GM12878 (cell line): ENCODE measurements around the gene HPRT1.

Experiments
- CHD1 ChIP-seq: IDR thresholded peaks from 2 replicates; pipeline ENCODE4 v1.6.1; 2012; ENCODE audit warnings: low read depth, low read length, improper control_type of control experiment
- ESRRA ChIP-seq: IDR thresholded peaks from 2 replicates; pipeline ENCODE4 v1.6.1; 2012; ENCODE audit warnings: mild to moderate bottlenecking, low read length, improper control_type of control experiment
- HDAC2 ChIP-seq: fragments of 200-600 bp; sonication (generic); IDR thresholded peaks from 2 replicates; pipeline ENCODE4 v1.6.1; 2017
- KAT2A ChIP-seq: conservative IDR thresholded peaks from 2 replicates; pipeline ENCODE4 v1.6.1; 2011; ENCODE audit warnings: low read depth, low read length; ENCODE audit not compliant: control insufficient read depth
- POLR2A ChIP-seq: IDR thresholded peaks from 2 replicates; pipeline ENCODE4 v1.6.1; 2011; ENCODE audit warnings: low read depth, mild to moderate bottlenecking, low read length
- RAD21 ChIP-seq: IDR thresholded peaks from 2 replicates; pipeline ENCODE4 v1.6.1; 2011; ENCODE audit warnings: mild to moderate bottlenecking, low read depth, low read length, moderate library complexity; ENCODE audit not compliant: insufficient read depth
- SRF ChIP-seq, 2 experiments: IDR thresholded peaks; 2 replicates each; pipeline ENCODE4 v1.6.1; 2011; ENCODE audit warnings: low read depth in 2 of 2, low read length in 2 of 2, mild to moderate bottlenecking in 1 of 2, moderate library complexity in 1 of 2
- TF ChIP-seq, protein P1 (sequence below): IDR thresholded peaks from 2 replicates; pipeline ENCODE4 v1.6.1; 2012; ENCODE audit warnings: mild to moderate bottlenecking, low read depth, low read length
- TF ChIP-seq, protein P2 (sequence below), 3 experiments: IDR thresholded peaks in 2 of 3; conservative IDR thresholded peaks in 1 of 3; 2 replicates each; pipeline ENCODE4 v1.5.1; 2011; ENCODE audit warnings: low read depth in 3 of 3, low read length in 3 of 3, mild to moderate bottlenecking in 3 of 3, control low read depth in 2 of 3, moderate library complexity in 2 of 3, inconsistent platforms in 1 of 3, mixed read lengths in 1 of 3; ENCODE audit not compliant: control insufficient read depth in 2 of 3, insufficient read depth in 1 of 3; ENCODE audit errors: extremely low read depth in 1 of 3
- TF ChIP-seq, protein P3 (sequence below): IDR thresholded peaks from 2 replicates; pipeline ENCODE4 v1.6.1; 2011; ENCODE audit warnings: borderline replicate concordance, low read depth, mild to moderate bottlenecking, moderate library complexity, low read length; ENCODE audit not compliant: insufficient read depth, poor library complexity, severe bottlenecking
- TF ChIP-seq, protein P4 (sequence below): fragments of 450-650 bp; IDR thresholded peaks from 2 replicates; pipeline ENCODE4 v1.6.1; 2014; ENCODE audit warnings: mild to moderate bottlenecking

DNA sequence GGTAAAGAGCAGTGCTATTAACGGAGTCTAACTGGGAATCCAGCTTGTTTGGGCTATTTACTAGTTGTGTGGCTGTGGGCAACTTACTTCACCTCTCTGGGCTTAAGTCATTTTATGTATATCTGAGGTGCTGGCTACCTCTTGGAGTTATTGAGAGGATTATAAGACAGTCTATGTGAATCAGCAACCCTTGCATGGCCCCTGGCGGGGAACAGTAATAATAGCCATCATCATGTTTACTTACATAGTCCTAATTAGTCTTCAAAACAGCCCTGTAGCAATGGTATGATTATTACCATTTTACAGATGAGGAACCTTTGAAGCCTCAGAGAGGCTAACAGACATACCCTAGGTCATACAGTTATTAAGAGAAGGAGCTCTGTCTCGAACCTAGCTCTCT is 1.5 kb downstream of the HPRT1 start:
- TF ChIP-seq RAD21 (peak; percentile 45; the same call in 1 of the 2 replicates), HDAC2 (no peak), POLR2A (no peak), KAT2A (no peak), SRF (IDR thresholded peaks at IDR 0.05; ENCODE audit: low read depth in 2 of 2, low read length in 2 of 2) (no peak), ESRRA (no peak), CHD1 (no peak)
- TF ChIP-seq, protein P1, sequence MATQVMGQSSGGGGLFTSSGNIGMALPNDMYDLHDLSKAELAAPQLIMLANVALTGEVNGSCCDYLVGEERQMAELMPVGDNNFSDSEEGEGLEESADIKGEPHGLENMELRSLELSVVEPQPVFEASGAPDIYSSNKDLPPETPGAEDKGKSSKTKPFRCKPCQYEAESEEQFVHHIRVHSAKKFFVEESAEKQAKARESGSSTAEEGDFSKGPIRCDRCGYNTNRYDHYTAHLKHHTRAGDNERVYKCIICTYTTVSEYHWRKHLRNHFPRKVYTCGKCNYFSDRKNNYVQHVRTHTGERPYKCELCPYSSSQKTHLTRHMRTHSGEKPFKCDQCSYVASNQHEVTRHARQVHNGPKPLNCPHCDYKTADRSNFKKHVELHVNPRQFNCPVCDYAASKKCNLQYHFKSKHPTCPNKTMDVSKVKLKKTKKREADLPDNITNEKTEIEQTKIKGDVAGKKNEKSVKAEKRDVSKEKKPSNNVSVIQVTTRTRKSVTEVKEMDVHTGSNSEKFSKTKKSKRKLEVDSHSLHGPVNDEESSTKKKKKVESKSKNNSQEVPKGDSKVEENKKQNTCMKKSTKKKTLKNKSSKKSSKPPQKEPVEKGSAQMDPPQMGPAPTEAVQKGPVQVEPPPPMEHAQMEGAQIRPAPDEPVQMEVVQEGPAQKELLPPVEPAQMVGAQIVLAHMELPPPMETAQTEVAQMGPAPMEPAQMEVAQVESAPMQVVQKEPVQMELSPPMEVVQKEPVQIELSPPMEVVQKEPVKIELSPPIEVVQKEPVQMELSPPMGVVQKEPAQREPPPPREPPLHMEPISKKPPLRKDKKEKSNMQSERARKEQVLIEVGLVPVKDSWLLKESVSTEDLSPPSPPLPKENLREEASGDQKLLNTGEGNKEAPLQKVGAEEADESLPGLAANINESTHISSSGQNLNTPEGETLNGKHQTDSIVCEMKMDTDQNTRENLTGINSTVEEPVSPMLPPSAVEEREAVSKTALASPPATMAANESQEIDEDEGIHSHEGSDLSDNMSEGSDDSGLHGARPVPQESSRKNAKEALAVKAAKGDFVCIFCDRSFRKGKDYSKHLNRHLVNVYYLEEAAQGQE = no peak
- TF ChIP-seq, protein P2, sequence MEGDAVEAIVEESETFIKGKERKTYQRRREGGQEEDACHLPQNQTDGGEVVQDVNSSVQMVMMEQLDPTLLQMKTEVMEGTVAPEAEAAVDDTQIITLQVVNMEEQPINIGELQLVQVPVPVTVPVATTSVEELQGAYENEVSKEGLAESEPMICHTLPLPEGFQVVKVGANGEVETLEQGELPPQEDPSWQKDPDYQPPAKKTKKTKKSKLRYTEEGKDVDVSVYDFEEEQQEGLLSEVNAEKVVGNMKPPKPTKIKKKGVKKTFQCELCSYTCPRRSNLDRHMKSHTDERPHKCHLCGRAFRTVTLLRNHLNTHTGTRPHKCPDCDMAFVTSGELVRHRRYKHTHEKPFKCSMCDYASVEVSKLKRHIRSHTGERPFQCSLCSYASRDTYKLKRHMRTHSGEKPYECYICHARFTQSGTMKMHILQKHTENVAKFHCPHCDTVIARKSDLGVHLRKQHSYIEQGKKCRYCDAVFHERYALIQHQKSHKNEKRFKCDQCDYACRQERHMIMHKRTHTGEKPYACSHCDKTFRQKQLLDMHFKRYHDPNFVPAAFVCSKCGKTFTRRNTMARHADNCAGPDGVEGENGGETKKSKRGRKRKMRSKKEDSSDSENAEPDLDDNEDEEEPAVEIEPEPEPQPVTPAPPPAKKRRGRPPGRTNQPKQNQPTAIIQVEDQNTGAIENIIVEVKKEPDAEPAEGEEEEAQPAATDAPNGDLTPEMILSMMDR (IDR thresholded peaks at IDR 0.05 in 2 of 3, conservative IDR thresholded peaks at IDR 0.05 in 1 of 3; ENCODE audit: control insufficient read depth in 2 of 3, extremely low read depth in 1 of 3, insufficient read depth in 1 of 3, low read depth in 3 of 3, low read length in 3 of 3) = peak in 2 of 3 experiments; percentile 15 to 28; a peak in 2 of 6 replicates
- TF ChIP-seq, protein P3, sequence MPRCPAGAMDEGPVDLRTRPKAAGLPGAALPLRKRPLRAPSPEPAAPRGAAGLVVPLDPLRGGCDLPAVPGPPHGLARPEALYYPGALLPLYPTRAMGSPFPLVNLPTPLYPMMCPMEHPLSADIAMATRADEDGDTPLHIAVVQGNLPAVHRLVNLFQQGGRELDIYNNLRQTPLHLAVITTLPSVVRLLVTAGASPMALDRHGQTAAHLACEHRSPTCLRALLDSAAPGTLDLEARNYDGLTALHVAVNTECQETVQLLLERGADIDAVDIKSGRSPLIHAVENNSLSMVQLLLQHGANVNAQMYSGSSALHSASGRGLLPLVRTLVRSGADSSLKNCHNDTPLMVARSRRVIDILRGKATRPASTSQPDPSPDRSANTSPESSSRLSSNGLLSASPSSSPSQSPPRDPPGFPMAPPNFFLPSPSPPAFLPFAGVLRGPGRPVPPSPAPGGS = no peak
- TF ChIP-seq, protein P4, sequence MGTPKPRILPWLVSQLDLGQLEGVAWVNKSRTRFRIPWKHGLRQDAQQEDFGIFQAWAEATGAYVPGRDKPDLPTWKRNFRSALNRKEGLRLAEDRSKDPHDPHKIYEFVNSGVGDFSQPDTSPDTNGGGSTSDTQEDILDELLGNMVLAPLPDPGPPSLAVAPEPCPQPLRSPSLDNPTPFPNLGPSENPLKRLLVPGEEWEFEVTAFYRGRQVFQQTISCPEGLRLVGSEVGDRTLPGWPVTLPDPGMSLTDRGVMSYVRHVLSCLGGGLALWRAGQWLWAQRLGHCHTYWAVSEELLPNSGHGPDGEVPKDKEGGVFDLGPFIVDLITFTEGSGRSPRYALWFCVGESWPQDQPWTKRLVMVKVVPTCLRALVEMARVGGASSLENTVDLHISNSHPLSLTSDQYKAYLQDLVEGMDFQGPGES = no peak
